SIG-M5 treated with dmso at 0.1 percent for 504 hours (cell line): ENCODE results near the gene RPS15A.
"Not testable (repeated sequence)": the region's sequence is repeated elsewhere in the genome, so short reads cannot be mapped to it uniquely, and the experiment has no call there.

ENCODE experiments used
- DNase-seq: peaks from one replicate; lab custom pipeline; 2025; ENCODE audit not compliant: unreplicated experiment; lab: John Stamatoyannopoulos, UW

RPS15A gene

DNA sequence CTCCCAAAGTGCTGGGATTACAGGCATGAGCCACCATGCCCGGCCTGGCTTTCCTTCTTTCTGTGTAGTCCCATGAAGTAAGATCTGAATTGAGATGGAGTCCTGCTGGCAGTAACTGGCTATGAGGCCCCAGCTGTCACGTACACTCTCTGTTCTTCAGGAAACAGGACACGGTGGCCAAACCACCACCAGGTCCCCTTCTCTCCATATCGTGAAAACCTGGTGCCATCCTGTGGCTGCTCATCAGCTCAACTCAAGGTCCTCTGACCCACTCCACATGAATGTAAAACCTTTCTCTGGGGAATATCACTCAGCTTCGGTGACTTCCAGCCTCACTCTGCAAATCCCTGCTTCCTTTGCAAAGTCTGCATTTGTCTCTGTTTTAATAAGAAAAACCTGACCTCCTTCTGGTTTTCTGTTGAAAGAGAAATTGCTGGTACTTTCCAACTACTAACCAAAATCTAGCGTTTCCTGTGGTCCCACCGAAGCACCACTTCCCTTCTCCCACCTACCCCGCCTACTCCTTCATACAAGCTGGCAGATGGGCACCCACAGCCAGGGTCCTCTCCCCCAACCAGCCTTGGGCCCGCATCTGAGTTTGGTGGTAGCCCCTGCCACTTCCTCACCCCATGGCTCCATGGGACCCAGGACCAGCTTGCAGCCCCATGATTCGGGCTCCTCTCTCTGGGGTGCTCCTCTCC, 32.0 kb downstream of the RPS15A start:
- DNase-seq: not testable (repeated sequence)

- DNase-seq: not testable (repeated sequence)
Measured at GRCh38 chr16:18756639-18757038, 33.5 kb downstream of the RPS15A start.

- DNase-seq: not testable (repeated sequence)
Measured at GRCh38 chr16:18742870-18743269, 47.3 kb downstream of the RPS15A start.

DNA sequence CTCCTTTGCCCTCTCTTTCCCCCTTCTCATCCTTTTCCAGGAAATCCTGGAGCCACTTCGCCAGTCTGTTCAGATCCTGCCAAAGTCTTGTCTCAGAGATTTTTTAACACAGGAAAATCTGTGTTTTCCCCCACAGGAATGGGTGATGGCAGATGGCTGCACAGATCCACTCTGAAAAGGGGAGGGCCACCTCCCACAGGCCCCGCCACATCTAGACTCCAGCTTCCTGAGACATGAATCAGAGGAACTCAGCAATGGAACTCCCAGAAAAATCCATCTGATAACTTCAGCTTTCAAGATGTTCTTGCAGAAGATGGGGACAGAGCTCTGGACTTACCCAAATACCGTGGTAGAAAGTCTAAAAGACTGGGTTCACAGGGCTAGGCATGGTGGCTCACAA, 50.1 kb downstream of the RPS15A start:
- DNase-seq: not testable (repeated sequence)

DNA sequence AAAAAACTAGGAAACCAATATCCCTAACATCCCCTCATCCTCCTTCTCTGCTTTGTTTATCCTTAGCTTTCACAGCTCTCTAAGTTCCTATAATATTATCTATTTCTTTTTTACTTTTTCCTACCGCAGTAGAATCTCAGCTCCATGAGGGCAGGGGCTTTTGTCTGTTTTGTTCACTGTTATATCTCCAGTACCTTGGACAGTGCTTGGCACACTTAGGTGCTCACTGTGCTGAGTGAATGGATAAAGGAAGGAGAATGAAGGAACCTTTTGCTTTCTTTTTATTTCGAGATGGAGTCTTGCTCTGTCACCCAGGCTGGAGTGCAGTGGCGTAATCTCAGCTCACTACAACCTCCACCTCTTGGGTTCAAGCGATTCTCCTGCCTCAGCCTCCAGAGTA, 51.4 kb downstream of the RPS15A start:
- not testable (repeated sequence) for DNase-seq

- not testable (repeated sequence) for DNase-seq
Measured at GRCh38 chr16:18734279-18734678, 55.9 kb downstream of the RPS15A start.
